GM21423 (cell line): ENCODE data around the gene TRAF3IP1.
"Not testable (repeated sequence)": the region's sequence is repeated elsewhere in the genome, so short reads cannot be mapped to it uniquely, and the experiment has no call there.

Experiments used
- ATAC-seq: cut with Tn5 transposase; IDR thresholded peaks from one replicate; pipeline ENCODE4 v1.9.1; 2021; ENCODE audit warnings: mild to moderate bottlenecking, moderate library complexity; ENCODE audit not compliant: unreplicated experiment

TRAF3IP1 gene

DNA sequence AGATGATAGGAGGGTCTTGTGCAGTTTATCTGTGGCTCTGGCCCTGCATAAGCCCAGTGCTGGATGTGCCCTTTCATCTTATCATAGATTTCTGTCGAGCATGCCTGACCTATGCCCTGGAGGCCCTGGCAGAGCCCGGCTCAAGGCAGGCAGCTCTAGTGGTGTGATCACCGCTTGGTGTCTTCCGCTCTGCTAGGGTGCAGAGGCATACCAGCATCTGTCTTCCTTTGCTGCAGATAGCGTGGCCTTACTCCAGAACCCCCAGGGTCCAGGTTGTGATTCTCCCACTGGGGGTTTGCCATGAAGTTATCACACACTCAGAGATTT, 13.7 kb upstream of the TRAF3IP1 start:
- no peak for ATAC-seq

DNA sequence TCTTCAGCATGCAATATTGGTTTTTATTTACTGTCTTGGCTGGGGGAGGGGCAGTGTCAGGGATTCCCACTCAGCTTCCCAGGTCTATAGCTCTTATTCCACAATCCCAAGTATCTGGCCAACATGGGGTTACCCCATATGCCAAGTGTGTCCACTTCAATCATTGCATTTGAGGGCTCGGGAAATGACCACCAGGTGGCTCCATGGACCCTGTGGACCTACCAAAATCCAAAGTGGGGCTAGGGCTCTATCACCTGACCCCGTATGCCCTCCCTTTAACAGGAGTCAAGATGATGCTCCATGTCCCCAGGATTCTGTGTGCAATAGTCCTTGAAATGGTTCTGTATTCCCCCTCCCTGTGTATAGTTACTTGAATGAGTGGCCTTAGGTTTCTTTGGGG, 12.1 kb upstream of the TRAF3IP1 start:
- no peak for ATAC-seq

DNA sequence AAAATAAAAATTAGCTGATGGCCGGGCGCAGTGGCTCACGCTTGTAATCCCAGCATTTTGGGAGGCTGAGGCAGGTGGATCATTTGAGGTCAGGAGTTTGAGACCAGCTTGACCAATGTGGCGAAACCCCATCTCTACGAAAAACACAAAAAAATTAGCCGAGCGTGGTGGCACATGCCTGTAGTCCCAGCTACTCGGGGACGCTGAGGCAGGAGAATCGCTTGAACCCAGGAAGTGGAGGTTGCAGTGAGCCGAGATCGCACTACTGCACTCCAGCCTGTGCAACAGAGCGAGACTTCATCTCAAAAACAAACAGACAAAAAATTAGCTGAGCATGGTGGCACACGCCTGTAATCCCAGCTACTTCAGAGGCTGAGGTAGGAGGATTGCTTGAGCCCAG, 9.6 kb upstream of the TRAF3IP1 start:
- ATAC-seq = not testable (repeated sequence)

DNA sequence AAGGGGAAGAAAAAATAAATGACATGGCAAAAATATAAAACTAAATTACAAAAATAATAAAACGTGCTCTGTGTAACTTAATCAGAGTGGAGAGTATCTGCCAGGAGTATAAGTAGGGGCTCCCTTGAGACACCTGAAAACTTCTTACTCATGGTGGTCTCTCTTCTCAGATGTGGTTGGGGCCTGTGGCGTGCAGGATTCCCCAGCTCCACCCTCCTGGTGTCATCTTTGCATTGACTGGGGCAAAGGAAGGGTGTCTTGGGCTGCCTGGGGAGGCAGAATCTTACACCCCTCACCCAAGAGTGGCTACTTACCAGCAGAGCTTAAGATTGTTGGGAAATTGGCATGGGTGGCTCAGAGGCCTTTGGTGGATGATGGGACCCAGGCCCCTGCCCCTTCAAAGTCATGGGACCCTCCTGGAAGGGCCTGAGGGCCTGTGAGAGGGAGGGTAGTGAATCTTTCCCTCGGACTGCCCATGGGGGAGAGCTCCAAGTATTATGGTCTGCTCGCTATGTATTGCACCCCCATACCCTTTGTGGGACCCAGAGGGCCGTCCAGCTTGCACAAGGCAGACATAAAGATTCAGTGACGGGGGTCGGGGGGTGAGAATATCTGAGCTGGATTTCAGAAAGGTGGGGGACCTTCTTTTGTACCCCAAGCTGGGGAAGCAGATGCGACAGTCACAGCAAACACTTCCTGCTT, 6.9 kb upstream of the TRAF3IP1 start:
- no peak for ATAC-seq

DNA sequence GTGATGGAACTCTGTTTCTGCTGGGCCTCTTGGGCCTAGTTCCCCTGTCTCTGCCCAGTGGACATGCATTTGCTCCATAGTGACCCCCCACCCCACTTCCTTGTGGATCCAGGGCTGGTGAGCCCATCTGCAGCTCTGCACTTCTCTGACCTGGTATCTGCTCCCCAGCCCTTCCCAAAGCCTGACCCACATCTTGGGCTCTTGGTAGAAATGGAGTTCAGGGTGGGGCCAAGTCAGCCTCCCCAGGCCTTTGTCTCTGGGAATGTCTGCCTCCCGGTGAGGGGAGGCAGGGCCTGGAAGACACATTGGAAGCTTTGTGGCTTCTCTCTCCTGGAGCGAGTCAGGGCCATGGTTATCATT, 6.3 kb upstream of the TRAF3IP1 start:
- no peak for ATAC-seq

DNA sequence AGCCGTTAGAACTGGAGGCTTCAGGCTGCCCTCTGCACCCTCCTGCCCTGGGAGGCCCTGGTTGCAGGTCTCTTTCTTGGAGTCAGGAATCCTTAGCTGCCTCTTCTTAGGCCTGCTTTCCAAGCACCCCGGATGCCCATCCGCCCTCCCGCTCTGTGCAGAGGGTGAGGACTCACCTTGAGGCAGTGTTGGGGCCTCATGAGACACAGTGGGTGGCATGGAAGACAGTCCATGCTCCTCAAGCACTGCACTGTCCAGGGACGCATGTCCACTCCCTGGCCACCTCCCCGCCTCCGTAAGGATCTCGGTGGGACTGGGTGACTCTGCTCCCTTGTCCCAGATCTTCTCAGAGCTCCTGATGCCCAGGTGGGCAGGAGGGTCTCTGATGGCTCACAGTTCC, 5.7 kb upstream of the TRAF3IP1 start:
- no peak for ATAC-seq

DNA sequence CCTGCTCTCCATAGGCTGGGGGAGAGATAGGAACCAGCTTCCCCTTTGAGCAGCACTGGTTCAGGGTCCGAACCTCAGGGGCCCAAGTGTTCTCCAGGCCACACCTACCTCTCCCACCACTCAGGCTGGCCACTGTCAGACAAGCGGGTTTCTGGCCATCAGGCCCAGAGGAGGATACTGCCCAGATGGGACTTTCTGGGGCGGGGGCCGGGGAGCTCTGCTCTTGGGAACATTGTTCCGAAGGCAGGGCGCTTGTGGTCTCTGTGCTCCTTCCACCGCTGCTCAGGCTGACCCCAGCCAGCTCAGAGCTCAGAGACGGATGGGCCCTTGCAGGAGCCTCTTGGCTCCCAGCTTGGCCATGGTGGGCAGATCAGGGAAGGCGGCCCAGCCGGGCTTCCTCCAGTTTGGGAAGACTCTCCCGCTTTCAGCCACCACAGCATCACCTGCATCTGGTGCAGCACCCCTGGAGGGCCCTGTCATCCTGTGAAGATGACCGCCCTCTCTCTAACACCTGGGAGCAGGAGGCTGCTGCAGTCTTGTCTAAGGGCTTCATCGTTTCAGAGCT, 5.2 kb upstream of the TRAF3IP1 start:
- ATAC-seq = no peak

DNA sequence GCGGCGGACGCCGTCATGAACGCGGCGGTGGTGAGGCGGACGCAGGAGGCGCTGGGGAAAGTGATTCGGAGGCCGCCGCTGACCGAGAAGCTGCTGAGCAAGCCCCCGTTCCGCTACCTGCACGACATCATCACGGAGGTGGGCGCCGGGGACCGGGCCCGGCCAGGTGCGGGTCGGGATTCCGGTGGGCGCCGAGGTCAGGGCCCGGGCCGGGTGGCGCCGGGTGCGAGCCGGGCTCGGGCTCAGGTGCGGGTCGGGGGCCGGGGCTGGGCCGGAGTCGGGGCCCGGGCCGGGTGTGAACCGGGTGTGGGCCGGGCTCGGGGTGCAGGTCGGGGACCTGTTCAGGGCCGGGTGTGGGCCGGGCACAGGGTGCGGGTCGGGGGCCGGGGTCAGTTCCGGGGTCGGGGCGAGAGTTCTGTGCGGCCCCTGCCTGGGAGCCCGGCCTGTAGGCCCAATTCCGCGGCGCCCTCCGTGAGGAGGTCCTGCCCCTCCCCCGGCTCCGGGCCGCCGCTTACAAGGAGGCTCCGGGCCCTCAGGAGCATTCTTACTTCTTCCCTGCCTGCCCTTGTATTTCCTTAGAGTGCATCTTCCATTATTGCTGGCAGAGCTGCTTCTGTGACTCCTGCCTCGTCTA, 447 bp downstream of the TRAF3IP1 start:
- ATAC-seq = no peak

DNA sequence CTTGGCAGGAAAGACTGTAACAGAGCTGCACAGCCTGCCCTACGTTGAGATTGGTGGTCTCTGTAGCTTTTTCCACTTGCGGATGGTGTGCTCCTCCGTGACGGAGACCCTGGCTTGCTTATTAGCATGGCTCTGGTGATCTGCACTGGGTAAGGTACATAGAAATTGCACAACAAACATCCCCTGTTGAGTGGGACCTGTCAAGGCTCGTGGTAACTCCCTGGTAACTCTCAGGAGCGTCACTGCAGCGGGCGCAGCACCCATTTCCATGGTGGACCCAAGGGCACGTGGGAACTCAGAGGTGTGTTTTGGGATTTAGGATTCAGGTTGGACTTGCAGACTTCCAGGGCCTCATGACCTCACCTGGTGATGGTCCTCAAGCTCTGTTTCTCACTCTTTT, 1.1 kb downstream of the TRAF3IP1 start:
- ATAC-seq = no peak

DNA sequence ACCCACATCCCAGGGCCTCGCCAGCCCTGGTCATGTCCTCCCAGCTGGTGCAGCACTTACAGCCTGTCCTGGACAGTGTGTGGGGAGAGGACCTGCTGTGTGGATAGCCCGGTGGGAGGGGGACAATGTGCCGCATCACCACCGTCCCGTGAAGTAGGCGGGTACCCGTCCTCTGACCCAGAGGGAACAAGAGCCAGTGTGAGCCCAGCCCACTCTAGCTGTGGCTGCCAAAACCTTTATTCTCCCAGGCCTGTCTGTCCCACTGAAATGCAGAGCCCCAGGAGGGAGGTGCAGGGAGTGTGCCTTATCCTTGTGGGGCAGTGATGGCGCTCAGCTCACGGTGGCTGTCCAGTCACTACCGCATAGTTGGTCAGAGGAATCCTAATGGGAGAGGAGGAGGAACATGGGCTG, 1.7 kb downstream of the TRAF3IP1 start:
- no peak for ATAC-seq

DNA sequence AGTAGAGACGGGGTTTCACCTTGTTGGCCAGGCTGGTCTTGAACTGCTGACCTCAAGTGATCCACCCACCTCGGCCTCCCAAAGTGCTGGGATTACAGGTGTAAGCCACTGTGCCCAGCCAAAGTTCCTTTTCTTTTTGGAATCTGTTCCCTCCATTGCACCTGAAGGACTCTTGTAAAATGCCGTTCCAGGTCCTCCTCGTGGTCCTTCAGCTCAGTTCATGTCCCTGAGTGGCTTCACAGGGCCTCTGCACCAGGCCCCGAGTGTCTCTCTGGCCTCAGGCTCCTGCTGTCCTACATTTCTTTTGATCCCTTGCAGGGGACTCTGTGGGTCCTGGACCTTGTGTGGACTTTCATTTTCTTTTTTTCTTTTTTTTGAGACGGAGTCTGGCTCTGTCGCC, 3.9 kb downstream of the TRAF3IP1 start:
- ATAC-seq = not testable (repeated sequence)

DNA sequence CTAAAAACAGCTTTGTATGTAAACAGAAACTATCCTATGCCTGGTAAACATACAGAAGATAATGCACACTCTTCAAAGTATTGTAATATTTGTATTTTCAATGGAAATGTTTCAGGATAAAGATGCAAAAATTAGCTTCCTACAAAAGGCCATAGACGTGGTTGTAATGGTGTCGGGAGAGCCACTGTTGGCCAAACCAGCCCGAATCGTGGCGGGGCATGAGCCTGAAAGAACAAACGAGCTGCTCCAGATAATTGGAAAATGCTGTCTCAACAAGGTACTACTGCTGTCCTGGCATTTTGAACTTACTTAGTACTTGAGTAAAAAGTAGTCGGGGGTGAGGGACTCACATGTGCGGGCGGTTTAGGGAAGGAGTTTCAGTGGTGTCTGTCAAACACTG, 5.4 kb downstream of the TRAF3IP1 start:
- ATAC-seq = no peak

DNA sequence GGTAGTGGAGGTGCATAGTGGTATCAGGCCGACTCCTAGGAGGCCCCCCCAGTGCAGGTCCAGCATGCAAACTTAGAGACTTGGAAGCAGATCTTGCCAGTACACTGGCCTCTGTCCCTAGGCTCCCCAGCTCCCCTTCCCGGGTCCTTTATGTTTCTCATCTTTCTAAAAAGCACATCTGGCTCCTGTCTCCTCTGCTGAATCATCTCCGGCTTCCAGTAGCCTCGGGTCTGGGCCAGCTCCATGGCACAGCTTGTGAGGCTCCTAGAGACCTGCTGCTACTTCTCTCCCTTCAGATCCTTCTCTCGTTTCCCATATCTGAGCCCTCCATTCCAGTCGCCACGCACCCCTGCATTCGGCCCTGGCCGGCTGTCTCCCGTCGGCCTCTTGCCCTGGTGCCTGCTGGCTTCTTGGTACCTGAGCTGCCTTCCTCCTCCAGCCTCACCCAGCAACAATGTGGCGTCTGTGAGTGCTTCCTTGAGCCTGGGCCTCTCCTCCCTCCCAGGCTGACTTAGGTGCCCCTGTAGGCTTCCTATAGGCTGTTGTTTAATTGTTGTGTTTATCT, 6.6 kb downstream of the TRAF3IP1 start:
- no peak for ATAC-seq

DNA sequence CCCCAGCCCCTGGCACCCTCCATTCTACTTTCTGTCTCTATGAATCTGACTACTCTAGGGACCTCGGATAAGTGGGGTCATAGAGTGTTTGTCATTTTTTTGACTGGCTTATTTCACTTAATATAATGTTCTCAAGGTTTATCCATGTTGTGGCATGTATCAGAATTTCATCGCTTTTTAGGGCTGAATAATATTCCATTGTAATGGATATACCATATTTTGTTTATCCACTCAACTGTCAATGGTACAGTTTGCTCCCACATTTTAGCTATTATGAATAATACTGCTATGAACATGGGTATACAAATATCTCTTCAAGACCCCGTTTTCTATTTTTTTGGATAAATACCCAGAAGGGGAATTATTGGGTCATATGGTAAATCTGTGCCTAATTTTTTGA, 7.4 kb downstream of the TRAF3IP1 start:
- no peak for ATAC-seq

DNA sequence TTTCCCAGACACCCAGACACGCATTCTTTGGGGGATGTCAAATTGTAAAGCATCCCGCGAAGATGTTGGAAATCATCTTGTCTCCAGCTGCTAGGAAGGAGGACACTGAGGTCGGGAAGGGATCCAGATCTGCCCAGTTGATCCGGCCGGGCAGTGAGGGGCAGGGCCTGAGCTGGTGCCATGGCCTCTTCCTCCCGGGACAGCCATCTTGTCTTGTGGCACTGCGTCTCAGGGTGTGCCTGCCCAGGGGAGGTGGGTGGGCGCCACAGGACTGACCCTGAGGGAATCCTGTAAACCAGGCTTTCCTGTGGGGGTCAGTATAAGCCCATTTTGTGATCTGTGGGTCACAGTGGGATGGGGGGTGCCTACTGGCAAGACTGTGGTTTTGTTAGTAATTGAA, 10.1 kb downstream of the TRAF3IP1 start:
- ATAC-seq = no peak

DNA sequence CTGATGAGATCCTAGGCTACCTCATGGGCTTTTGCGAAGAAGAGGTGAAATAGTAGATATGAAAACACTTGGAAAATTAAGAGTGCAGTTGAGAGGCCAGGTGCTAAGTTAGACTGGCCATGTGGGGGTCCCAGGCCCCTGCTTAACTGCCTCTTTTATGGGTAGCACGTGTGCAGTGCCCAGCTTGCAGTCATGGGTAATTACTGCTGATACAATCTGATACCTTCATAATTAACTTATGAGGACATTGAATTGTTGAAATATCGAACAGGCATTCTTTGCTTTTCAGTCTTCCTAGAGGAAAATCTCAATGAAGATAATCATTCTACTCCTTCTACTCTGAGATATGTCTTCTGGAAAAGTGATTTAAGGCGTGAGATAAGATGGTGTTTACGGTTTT, 11.6 kb downstream of the TRAF3IP1 start:
- no peak for ATAC-seq

DNA sequence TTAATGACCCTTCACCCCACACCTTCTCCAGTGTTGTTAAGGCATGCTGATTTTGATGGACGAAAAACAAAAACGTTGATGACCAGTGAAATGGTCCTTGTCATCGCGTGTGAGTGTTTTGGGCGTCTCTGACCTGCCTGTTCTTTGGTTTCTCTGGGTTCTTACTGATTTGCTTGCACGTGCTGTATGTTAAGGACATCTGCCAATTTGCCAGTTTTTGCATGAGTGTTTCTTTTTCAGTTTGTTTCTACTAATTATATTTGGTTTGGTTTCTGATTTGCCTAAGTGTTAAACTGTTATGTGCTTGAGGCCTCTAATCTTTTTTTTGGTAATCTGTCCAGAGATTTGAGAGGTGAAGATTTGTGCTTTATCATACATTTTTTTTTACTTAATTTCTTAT, 14.6 kb downstream of the TRAF3IP1 start:
- no peak for ATAC-seq

DNA sequence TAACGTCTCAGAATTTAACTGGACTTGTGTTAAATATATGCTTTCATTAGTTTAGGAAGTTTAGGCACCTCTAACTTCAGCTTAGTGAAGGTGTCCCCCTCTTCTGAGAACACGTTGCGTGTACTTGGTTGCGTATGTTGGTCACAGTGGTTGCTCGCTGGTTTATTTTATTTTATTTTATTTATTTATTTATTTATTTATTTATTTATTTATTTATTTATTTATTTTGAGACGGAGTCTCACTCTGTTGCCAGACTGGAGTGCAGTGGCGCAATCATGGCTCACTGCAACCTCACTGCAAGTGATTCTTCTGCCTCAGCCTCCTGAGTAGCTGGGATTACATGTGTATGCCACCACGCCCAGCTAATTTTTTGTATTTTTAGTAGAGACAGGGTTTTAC, 15.3 kb downstream of the TRAF3IP1 start:
- ATAC-seq = not testable (repeated sequence)

DNA sequence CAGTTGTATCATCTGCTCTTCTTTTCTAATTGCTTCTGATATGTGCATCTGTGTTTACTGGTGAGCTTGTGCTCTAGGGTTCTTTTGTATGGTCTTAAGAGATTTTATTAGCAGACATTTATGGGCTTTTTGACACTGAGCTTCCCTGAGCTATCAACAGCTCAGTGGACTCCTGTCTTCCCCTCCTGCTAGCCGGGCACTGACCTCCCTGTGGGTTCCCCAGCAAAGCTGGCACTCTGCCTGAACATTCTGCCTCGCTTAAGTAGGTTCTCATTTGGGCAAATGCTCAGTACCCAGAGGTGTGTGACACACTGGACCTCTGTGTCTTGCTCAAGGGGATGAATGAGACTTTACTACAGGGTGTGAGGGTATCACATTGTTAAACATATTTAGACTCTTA, 15.8 kb downstream of the TRAF3IP1 start:
- ATAC-seq = no peak

DNA sequence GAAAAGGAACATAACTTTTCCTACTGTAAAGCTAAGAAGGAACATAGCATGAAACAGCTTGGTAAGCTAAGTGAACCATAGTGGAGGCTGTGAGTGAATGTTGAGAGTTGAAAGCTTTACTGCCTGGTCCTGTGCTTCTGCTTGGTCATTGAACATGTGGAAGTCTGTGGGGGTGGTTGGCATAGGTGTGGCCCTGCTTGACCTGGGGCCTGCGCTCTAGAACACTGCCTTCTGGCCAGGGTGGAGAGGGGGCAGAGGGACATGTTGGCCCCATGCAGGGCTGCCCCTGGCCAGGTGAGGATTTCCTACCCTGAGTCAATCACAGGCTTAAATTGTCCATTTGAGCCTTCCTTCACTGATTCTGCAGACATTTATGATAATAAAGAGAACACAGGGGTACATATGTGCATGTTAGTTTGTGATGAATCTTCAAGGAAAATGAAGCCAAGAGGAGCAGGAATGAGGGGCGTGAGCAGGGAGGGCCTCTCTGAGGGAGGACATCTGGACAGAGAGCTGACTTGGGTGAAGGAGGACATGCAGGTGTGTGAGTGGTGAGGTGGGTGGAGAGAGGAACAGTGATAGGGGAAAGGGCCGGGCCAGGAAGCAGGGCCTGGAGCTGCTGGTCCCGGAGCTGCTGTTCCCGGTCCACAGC, 16.6 kb downstream of the TRAF3IP1 start:
- ATAC-seq = no peak

DNA sequence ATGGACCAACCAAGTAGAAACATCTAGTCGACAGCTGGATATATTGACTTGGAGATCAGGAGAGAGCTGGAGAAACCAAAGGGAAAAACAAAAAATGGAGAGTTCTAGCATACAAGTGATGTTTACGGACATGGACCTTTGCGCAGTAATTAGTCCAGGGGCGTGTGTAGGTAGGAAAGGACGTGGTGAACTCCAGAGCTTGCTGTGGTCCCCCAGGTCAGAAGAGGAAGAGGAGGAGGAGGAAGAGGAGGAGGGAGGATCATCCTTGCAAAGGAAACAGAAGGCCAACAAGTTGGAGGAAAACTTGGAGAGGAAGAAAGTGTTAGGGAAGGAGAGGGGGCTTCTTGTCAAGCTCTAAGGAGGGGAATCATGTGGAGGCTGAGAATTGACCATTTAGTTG, 17.5 kb downstream of the TRAF3IP1 start:
- no peak for ATAC-seq
